IMR-90 (cell line): ENCODE measurements around the gene MXRA8. TPM values are rescaled to one million over a fixed set of nuclear protein-coding genes. Genes with fewer than 3 reads are reported as not detected.
A peak's percentile ranks its signal among the peaks of the same experiment; 100 is the strongest.

Source experiments
- ATAC-seq: fragments of 200-7000 bp; cut with Tn5 transposase; 2 replicates; pipeline ENCODE4 v1.9.1; 2020; ENCODE audit warnings: low read depth, mild to moderate bottlenecking, moderate library complexity
- BruUV-seq: library from RNA; stranded (reverse); fragments of 400-500 nt; replicated peaks from 2 replicates; lab custom pipeline; 2021; lab: Mats Ljungman, UMichigan
- CTCF ChIA-PET: fragments of 300-600 bp; formaldehyde crosslinking; extraction: SDS; loops from one replicate; lab custom pipeline; 2021; ENCODE audit warnings: antibody characterized with exemption; lab: Yijun Ruan, JAX
- POLR2A ChIA-PET: fragments of 300-600 bp; sonication (Branson Sonifier 250); formaldehyde crosslinking; loops from one replicate; lab custom pipeline; 2022; ENCODE audit warnings: antibody characterized with exemption; ENCODE audit not compliant: unreplicated experiment; lab: Charles Lee
- DNase-seq: peaks from one replicate; pipeline ENCODE4 v3.0.0; 2013
- H2AFZ ChIP-seq: replicated peaks from 2 replicates; pipeline ENCODE3; 2013; ENCODE audit warnings: low read length, mild to moderate bottlenecking; ENCODE audit not compliant: poor library complexity
- H2AK5ac ChIP-seq: 2 replicates; pipeline ENCODE4 v1.6.1; 2013; ENCODE audit warnings: low read depth, low read length, inconsistent platforms
- H2AK9ac ChIP-seq: replicated peaks from 2 replicates; pipeline ENCODE3; 2013; ENCODE audit warnings: mild to moderate bottlenecking, low read depth, low read length, moderate library complexity; ENCODE audit not compliant: poor library complexity
- H2BK120ac ChIP-seq: 2 replicates; pipeline ENCODE4 v1.6.1; 2013; ENCODE audit warnings: low read depth, low read length, inconsistent platforms
- H2BK15ac ChIP-seq: 3 replicates; pipeline ENCODE4 v1.6.1; 2013; ENCODE audit warnings: low read depth, low read length, inconsistent platforms
- H2BK20ac ChIP-seq: 2 replicates; pipeline ENCODE4 v1.6.1; 2013; ENCODE audit warnings: low read depth, mild to moderate bottlenecking, inconsistent platforms, low read length, moderate library complexity
- H2BK5ac ChIP-seq: 2 replicates; pipeline ENCODE4 v1.6.1; 2013; ENCODE audit warnings: mild to moderate bottlenecking, low read depth, low read length, inconsistent platforms; ENCODE audit not compliant: poor library complexity, severe bottlenecking
- H3K14ac ChIP-seq: replicated peaks from 2 replicates; pipeline ENCODE4 v1.6.1; 2013; ENCODE audit warnings: low read depth, low read length, inconsistent platforms
- H3K18ac ChIP-seq: 2 replicates; pipeline ENCODE4 v1.6.1; 2013; ENCODE audit warnings: low read depth, low read length, control low read depth
- H3K23ac ChIP-seq: 2 replicates; pipeline ENCODE4 v1.6.1; 2013; ENCODE audit warnings: low read depth, low read length, inconsistent platforms
- H3K27ac ChIP-seq: 2 replicates; pipeline ENCODE4 v1.5.1; 2013; ENCODE audit warnings: mild to moderate bottlenecking, control low read depth, low read length; ENCODE audit not compliant: insufficient read depth
- H3K27me3 ChIP-seq: 2 replicates; pipeline ENCODE4 v1.6.1; 2013; ENCODE audit warnings: low read length; ENCODE audit not compliant: control insufficient read depth, insufficient read depth
- H3K36me3 ChIP-seq: 2 replicates; pipeline ENCODE4 v1.6.1; 2013; ENCODE audit warnings: low read length, mixed read lengths; ENCODE audit not compliant: control insufficient read depth, insufficient read depth
- H3K4ac ChIP-seq: 2 replicates; pipeline ENCODE4 v1.6.1; 2013; ENCODE audit warnings: low read depth, low read length, inconsistent platforms
- H3K4me1 ChIP-seq: 2 replicates; pipeline ENCODE4 v1.6.1; 2013; ENCODE audit warnings: low read length, mixed read lengths; ENCODE audit not compliant: control insufficient read depth, insufficient read depth
- H3K4me2 ChIP-seq: 2 replicates; pipeline ENCODE4 v1.6.1; 2013; ENCODE audit warnings: low read depth, mild to moderate bottlenecking, control low read depth, low read length, moderate library complexity
- H3K4me3 ChIP-seq: 2 replicates; pipeline ENCODE4 v1.5.1; 2013; ENCODE audit warnings: low read depth, mild to moderate bottlenecking, control low read depth, low read length, moderate library complexity; ENCODE audit not compliant: insufficient read depth
- H3K56ac ChIP-seq: 2 replicates; pipeline ENCODE4 v1.6.1; 2013; ENCODE audit warnings: low read length, inconsistent platforms; ENCODE audit not compliant: insufficient read depth; ENCODE audit errors: extremely low read depth
- H3K79me1 ChIP-seq, 2 experiments: 2 replicates each; pipeline ENCODE4 v1.6.1; 2013; ENCODE audit warnings: low read length in 2 of 2, inconsistent platforms in 1 of 2, low read depth in 1 of 2
- H3K9ac ChIP-seq: 2 replicates; pipeline ENCODE4 v1.6.1; 2013; ENCODE audit warnings: low read depth, low read length, control low read depth
- H3K9me1 ChIP-seq: 2 replicates; pipeline ENCODE4 v1.6.1; 2013; ENCODE audit warnings: low read length, inconsistent platforms; ENCODE audit not compliant: insufficient read depth
- H3K9me3 ChIP-seq: 2 replicates; pipeline ENCODE4 v1.6.1; 2013; ENCODE audit warnings: low read length; ENCODE audit not compliant: control insufficient read depth, insufficient read depth
- H4K20me1 ChIP-seq: 2 replicates; pipeline ENCODE4 v1.6.1; 2013; ENCODE audit warnings: low read length, inconsistent platforms; ENCODE audit not compliant: insufficient read depth
- H4K5ac ChIP-seq: 2 replicates; pipeline ENCODE4 v1.6.1; 2013; ENCODE audit warnings: mild to moderate bottlenecking, low read depth, low read length, control low read depth
- H4K8ac ChIP-seq, 2 experiments: 2 replicates each; pipeline ENCODE4 v1.6.1; 2013; ENCODE audit warnings: low read depth in 2 of 2, low read length in 2 of 2, control low read depth in 1 of 2, inconsistent platforms in 1 of 2
- H4K91ac ChIP-seq: 2 replicates; pipeline ENCODE4 v1.6.1; 2013; ENCODE audit warnings: low read depth, low read length, inconsistent platforms; ENCODE audit not compliant: insufficient read depth
- BHLHE40 ChIP-seq: fragments of 150-350 bp; IDR thresholded peaks from 2 replicates; pipeline ENCODE4 v1.6.1; 2016; ENCODE audit warnings: mild to moderate bottlenecking, low read depth, low read length
- CEBPB ChIP-seq: IDR thresholded peaks from 2 replicates; pipeline ENCODE4 v1.6.1; 2012; ENCODE audit warnings: low read depth, low read length, improper control_type of control experiment
- CHD1 ChIP-seq: IDR thresholded peaks from 2 replicates; pipeline ENCODE4 v1.6.1; 2012; ENCODE audit warnings: low read depth, low read length, improper control_type of control experiment
- FOS ChIP-seq: fragments of 150-350 bp; IDR thresholded peaks from 2 replicates; pipeline ENCODE4 v1.6.1; 2016; ENCODE audit warnings: low read depth, low read length
- MAFK ChIP-seq: IDR thresholded peaks from 2 replicates; pipeline ENCODE4 v1.6.1; 2012; ENCODE audit warnings: low read depth, low read length, improper control_type of control experiment
- MAZ ChIP-seq: IDR thresholded peaks from 2 replicates; pipeline ENCODE4 v1.6.1; 2012; ENCODE audit warnings: low read depth, mild to moderate bottlenecking, low read length, improper control_type of control experiment, moderate library complexity, borderline replicate concordance
- MXI1 ChIP-seq: IDR thresholded peaks from 2 replicates; pipeline ENCODE4 v1.6.1; 2012; ENCODE audit warnings: low read depth, mild to moderate bottlenecking, low read length, moderate library complexity, borderline replicate concordance
- NFE2L2 ChIP-seq: fragments of 150-350 bp; IDR thresholded peaks from 2 replicates; pipeline ENCODE4 v1.6.1; 2016; ENCODE audit warnings: low read depth, mild to moderate bottlenecking, low read length
- POLR2A ChIP-seq: IDR thresholded peaks from 2 replicates; pipeline ENCODE4 v1.6.1; 2012; ENCODE audit warnings: mild to moderate bottlenecking, low read depth, low read length
- RAD21 ChIP-seq: IDR thresholded peaks from 2 replicates; pipeline ENCODE4 v1.6.1; 2012; ENCODE audit warnings: low read length, improper control_type of control experiment
- RCOR1 ChIP-seq: IDR thresholded peaks from 2 replicates; pipeline ENCODE4 v1.6.1; 2012; ENCODE audit warnings: mild to moderate bottlenecking, low read length, improper control_type of control experiment; ENCODE audit not compliant: insufficient replicate concordance
- RFX5 ChIP-seq: IDR thresholded peaks from 2 replicates; pipeline ENCODE4 v1.8.0; 2012; ENCODE audit warnings: low read depth, mild to moderate bottlenecking, low read length, moderate library complexity
- SMC3 ChIP-seq: fragments of 150-350 bp; IDR thresholded peaks from 2 replicates; pipeline ENCODE4 v1.6.1; 2016; ENCODE audit warnings: low read depth, mild to moderate bottlenecking, antibody characterized with exemption, low read length, moderate library complexity
- WGBS, 2 experiments: methylation state at CpG; one replicate each; pipeline versions ENCODE4 v1.1.5 to v1.1.7; 2013; ENCODE audit warnings: missing lambda C conversion rate in 2 of 2; ENCODE audit not compliant: insufficient read length in 1 of 2; ENCODE audit errors: extremely low coverage in 2 of 2; 5-methylcytosine and 5-hydroxymethylcytosine counted together
- dilution Hi-C: fragments of 300-500 bp; cut with HindIII; formaldehyde crosslinking; loops from one replicate; pipeline ENCODE4 v1.14.3; 2018; ENCODE audit warnings: low sequenced_read_pairs; ENCODE audit not compliant: unreplicated experiment
- in situ Hi-C: fragments of 300-500 bp; cut with MboI; formaldehyde crosslinking; loops from 3 replicates; pipeline ENCODE4 v1.14.3; 2019; ENCODE audit warnings: low sequenced_read_pairs, inconsistent platforms, mixed read lengths
- intact Hi-C: fragments of 100-400 bp; cut with micrococcal nuclease; formaldehyde crosslinking; loops from 2 replicates; pipeline ENCODE4 v1.10.0; 2022
- polyA plus RNA-seq, 3 experiments: library from polyadenylated mRNA; depleted of rRNA; stranded (reverse); fragments of >200 nt; gene quantifications; 2 replicates each; pipeline ENCODE4 v1.2.3, GENCODE V29; 2012; ENCODE audit warnings: low replicate concordance in 1 of 3
- total RNA-seq: library from RNA; depleted of rRNA; stranded (reverse); fragments of >200 nt; gene quantifications from 2 replicates; pipeline ENCODE4 v1.2.3, GENCODE V29; 2012
- TF ChIP-seq, protein P1 (sequence below): fragments of 150-350 bp; IDR thresholded peaks from 2 replicates; pipeline ENCODE4 v1.6.1; 2017; ENCODE audit warnings: mild to moderate bottlenecking, antibody characterized with exemption, low read length, low read depth
- TF ChIP-seq, protein P2 (sequence below): fragments of 150-350 bp; IDR thresholded peaks from 2 replicates; pipeline ENCODE4 v1.6.1; 2016; ENCODE audit warnings: low read depth, mild to moderate bottlenecking, low read length, moderate library complexity, borderline replicate concordance
- TF ChIP-seq, protein P3 (sequence below): conservative IDR thresholded peaks from 2 replicates; pipeline ENCODE4 v1.5.1; 2012; ENCODE audit warnings: mild to moderate bottlenecking, low read depth, low read length, improper control_type of control experiment

MXRA8 gene
- total and polyA plus RNA-seq, 2 of the 4 experiments (the other 2 are of a cell fraction): 92.5 to 469 TPM

- H4K8ac ChIP-seq: no peak overlapping the region
- in situ Hi-C loops (no loop called here), intact Hi-C loops (no loop called here), dilution Hi-C loops (no loop called here)
- no peak overlapping the region for H3K9ac ChIP-seq
- no peak for ATAC-seq
- no peak overlapping the region for H2AK9ac ChIP-seq
- H3K36me3 ChIP-seq: peaks cover 59% of the 10 kb centered on the region
- H2BK5ac ChIP-seq: no peak overlapping the region
- no peak overlapping the region for H3K56ac ChIP-seq
- 0 out of 2 replicates have a peak overlapping the region, but pooled peaks have one; percentile 0 for H2AK5ac ChIP-seq
- no peak for DNase-seq
- H3K4me2 ChIP-seq: no peak overlapping the region
- H3K14ac ChIP-seq: no peak overlapping the region
- no peak overlapping the region for H3K23ac ChIP-seq
- H3K27ac ChIP-seq: no peak overlapping the region; the same call in 1 of the 2 replicates
- H4K91ac ChIP-seq: no peak overlapping the region
- 92% methylated on average over 3 of the region's 6 CpGs; no CpG with 5 or more reads in 1 of the 2 experiments for WGBS, 2 experiments
- no peak overlapping the region for H2BK120ac ChIP-seq
- H3K27me3 ChIP-seq: no peaks in the 10 kb centered on the region
- H3K4ac ChIP-seq: peak overlapping the region; percentile 35; the same call in 1 of the 2 replicates
- ChIA-PET POLR2A (no interaction called here), CTCF (no interaction called here)
- no peak overlapping the region for H2AFZ ChIP-seq
- no TSS peak for BruUV-seq
- H2BK15ac ChIP-seq: no peak overlapping the region
- H4K5ac ChIP-seq: no peak overlapping the region
- H3K9me1 ChIP-seq: peaks cover 4% of the 10 kb centered on the region
- no peak for TF ChIP-seq RCOR1
- no peak for TF ChIP-seq MXI1
- no peak for TF ChIP-seq RAD21
- TF ChIP-seq FOS: no peak
- TF ChIP-seq, protein P1, sequence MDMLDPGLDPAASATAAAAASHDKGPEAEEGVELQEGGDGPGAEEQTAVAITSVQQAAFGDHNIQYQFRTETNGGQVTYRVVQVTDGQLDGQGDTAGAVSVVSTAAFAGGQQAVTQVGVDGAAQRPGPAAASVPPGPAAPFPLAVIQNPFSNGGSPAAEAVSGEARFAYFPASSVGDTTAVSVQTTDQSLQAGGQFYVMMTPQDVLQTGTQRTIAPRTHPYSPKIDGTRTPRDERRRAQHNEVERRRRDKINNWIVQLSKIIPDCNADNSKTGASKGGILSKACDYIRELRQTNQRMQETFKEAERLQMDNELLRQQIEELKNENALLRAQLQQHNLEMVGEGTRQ: no peak
- TF ChIP-seq, protein P2, sequence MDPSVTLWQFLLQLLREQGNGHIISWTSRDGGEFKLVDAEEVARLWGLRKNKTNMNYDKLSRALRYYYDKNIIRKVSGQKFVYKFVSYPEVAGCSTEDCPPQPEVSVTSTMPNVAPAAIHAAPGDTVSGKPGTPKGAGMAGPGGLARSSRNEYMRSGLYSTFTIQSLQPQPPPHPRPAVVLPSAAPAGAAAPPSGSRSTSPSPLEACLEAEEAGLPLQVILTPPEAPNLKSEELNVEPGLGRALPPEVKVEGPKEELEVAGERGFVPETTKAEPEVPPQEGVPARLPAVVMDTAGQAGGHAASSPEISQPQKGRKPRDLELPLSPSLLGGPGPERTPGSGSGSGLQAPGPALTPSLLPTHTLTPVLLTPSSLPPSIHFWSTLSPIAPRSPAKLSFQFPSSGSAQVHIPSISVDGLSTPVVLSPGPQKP: no peak
- TF ChIP-seq SMC3: no peak
- TF ChIP-seq MAZ: no peak
- no peak for TF ChIP-seq MAFK
- TF ChIP-seq POLR2A: no peak
- TF ChIP-seq RFX5: no peak
- no peak for TF ChIP-seq CHD1
- TF ChIP-seq NFE2L2: no peak
- no peak for TF ChIP-seq BHLHE40
- TF ChIP-seq, protein P3, sequence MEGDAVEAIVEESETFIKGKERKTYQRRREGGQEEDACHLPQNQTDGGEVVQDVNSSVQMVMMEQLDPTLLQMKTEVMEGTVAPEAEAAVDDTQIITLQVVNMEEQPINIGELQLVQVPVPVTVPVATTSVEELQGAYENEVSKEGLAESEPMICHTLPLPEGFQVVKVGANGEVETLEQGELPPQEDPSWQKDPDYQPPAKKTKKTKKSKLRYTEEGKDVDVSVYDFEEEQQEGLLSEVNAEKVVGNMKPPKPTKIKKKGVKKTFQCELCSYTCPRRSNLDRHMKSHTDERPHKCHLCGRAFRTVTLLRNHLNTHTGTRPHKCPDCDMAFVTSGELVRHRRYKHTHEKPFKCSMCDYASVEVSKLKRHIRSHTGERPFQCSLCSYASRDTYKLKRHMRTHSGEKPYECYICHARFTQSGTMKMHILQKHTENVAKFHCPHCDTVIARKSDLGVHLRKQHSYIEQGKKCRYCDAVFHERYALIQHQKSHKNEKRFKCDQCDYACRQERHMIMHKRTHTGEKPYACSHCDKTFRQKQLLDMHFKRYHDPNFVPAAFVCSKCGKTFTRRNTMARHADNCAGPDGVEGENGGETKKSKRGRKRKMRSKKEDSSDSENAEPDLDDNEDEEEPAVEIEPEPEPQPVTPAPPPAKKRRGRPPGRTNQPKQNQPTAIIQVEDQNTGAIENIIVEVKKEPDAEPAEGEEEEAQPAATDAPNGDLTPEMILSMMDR: no peak
- TF ChIP-seq CEBPB: no peak
- no peak overlapping the region for H3K18ac ChIP-seq
- H3K4me1 ChIP-seq: peaks cover 11% of the 10 kb centered on the region; the same call in 1 of the 2 replicates
- H3K79me1 ChIP-seq: peaks cover 14 to 74% of the 10 kb centered on the region in 2 experiments
- H2BK20ac ChIP-seq: no peak overlapping the region
- peaks cover 75% of the 10 kb centered on the region for H4K20me1 ChIP-seq
- no peak overlapping the region for H3K4me3 ChIP-seq
- H3K9me3 ChIP-seq: no peaks in the 10 kb centered on the region
These were observed 40.9 kb downstream of the MXRA8 start for GRCh38 chr1:1317420-1317819.
